ENCODE data around the gene L1TD1.

DNA sequence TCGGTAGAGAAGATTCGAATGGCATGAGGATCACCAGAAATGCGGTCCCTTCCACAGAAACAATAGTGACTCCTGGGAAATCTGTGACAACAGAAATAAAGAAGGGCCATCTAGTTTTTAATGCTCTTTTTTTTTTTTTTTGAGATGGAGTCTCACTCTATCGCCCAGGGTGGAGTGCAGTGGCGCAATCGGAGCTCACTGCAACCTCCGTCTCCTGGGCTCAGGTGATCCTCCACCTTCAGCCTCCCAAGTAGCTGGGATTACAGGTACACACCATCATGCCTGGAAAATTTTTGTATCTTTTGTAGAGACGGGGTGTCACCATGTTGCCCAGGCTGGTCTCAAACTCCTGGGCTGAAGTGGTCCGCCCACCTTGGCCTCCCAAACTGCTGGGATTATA lies 43.9 kb downstream of the L1TD1 start:
- TF ChIP-seq POLR2AphosphoS5 (IDR thresholded peaks at IDR 0.05; ENCODE audit: low read depth), result no peak
- TF ChIP-seq CTCF (conservative IDR thresholded peaks at IDR 0.05; ENCODE audit: low read depth in 2 of 2), result no peak
- no peak for TF ChIP-seq REST (IDR thresholded peaks at IDR 0.05; ENCODE audit: unreplicated experiment)
- TF ChIP-seq EZH2phosphoT487 (IDR thresholded peaks at IDR 0.05; ENCODE audit: unreplicated experiment), result no peak
- TF ChIP-seq EZH2 (IDR thresholded peaks at IDR 0.05; ENCODE audit: low read depth, unreplicated experiment), result no peak
- no peak for TF ChIP-seq ZNF114 (CRISPR knock-in tag; IDR thresholded peaks at IDR 0.05)

All from GM23338 (cell line).